IMR-90 (cell line): Measurements from ENCODE around the gene ZBTB7B.

Experiments
- BHLHE40 ChIP-seq: fragments of 150-350 bp; IDR thresholded peaks from 2 replicates; pipeline ENCODE4 v1.6.1; 2016; ENCODE audit warnings: mild to moderate bottlenecking, low read depth, low read length
- CEBPB ChIP-seq: IDR thresholded peaks from 2 replicates; pipeline ENCODE4 v1.6.1; 2012; ENCODE audit warnings: low read depth, low read length, improper control_type of control experiment
- CHD1 ChIP-seq: IDR thresholded peaks from 2 replicates; pipeline ENCODE4 v1.6.1; 2012; ENCODE audit warnings: low read depth, low read length, improper control_type of control experiment
- CTCF ChIP-seq: conservative IDR thresholded peaks from 2 replicates; pipeline ENCODE4 v1.5.1; 2012; ENCODE audit warnings: mild to moderate bottlenecking, low read depth, low read length, improper control_type of control experiment
- ELK1 ChIP-seq: fragments of 150-350 bp; IDR thresholded peaks from 2 replicates; pipeline ENCODE4 v1.6.1; 2016; ENCODE audit warnings: low read depth, mild to moderate bottlenecking, low read length, moderate library complexity, borderline replicate concordance
- MAZ ChIP-seq: IDR thresholded peaks from 2 replicates; pipeline ENCODE4 v1.6.1; 2012; ENCODE audit warnings: low read depth, mild to moderate bottlenecking, low read length, improper control_type of control experiment, moderate library complexity, borderline replicate concordance
- MXI1 ChIP-seq: IDR thresholded peaks from 2 replicates; pipeline ENCODE4 v1.6.1; 2012; ENCODE audit warnings: low read depth, mild to moderate bottlenecking, low read length, moderate library complexity, borderline replicate concordance
- NFE2L2 ChIP-seq: fragments of 150-350 bp; IDR thresholded peaks from 2 replicates; pipeline ENCODE4 v1.6.1; 2016; ENCODE audit warnings: low read depth, mild to moderate bottlenecking, low read length
- POLR2A ChIP-seq: IDR thresholded peaks from 2 replicates; pipeline ENCODE4 v1.6.1; 2012; ENCODE audit warnings: mild to moderate bottlenecking, low read depth, low read length
- RAD21 ChIP-seq: IDR thresholded peaks from 2 replicates; pipeline ENCODE4 v1.6.1; 2012; ENCODE audit warnings: low read length, improper control_type of control experiment
- RCOR1 ChIP-seq: IDR thresholded peaks from 2 replicates; pipeline ENCODE4 v1.6.1; 2012; ENCODE audit warnings: mild to moderate bottlenecking, low read length, improper control_type of control experiment; ENCODE audit not compliant: insufficient replicate concordance
- RFX5 ChIP-seq: IDR thresholded peaks from 2 replicates; pipeline ENCODE4 v1.8.0; 2012; ENCODE audit warnings: low read depth, mild to moderate bottlenecking, low read length, moderate library complexity
- USF2 ChIP-seq: fragments of 150-350 bp; IDR thresholded peaks from 2 replicates; pipeline ENCODE4 v1.6.1; 2017; ENCODE audit warnings: mild to moderate bottlenecking, antibody characterized with exemption, low read length, low read depth

- no peak for TF ChIP-seq CTCF
- TF ChIP-seq MAZ, result no peak
- TF ChIP-seq USF2, result no peak
- TF ChIP-seq POLR2A, result no peak
- no peak for TF ChIP-seq CEBPB
- no peak for TF ChIP-seq MXI1
- TF ChIP-seq RAD21, result no peak
- TF ChIP-seq RFX5, result no peak
- TF ChIP-seq BHLHE40, result no peak
- no peak for TF ChIP-seq CHD1
- no peak for TF ChIP-seq RCOR1
- TF ChIP-seq ELK1, result no peak
- no peak for TF ChIP-seq NFE2L2
Observed at GRCh38 chr1:155015527-155016230, 13.1 kb downstream of the ZBTB7B start.
